ENCODE data around the gene UGT2A3. TPM values are rescaled to one million over a fixed set of nuclear protein-coding genes. Genes with fewer than 3 reads are reported as not detected.

UGT2A3 gene
- total and polyA plus RNA-seq, 10 donors: not detected

DNA sequence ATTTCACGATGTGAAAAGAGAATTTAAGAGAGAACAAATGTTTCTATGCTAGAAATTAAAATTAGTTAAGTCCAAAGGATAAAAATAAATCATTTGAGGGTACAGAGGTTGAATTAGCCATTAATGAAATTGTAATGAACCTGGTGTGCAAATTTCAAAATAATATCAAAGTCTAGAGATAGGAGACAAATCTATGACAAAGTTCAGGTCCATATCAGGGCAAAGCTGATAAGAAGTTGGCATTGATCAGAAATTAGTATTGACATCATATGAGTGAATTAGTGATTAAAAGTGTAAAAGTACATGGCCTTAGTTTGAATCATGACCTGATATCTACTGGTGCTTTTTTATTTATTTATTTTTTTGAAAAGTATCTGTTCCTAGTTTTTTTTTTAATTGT, 33.8 kb upstream of the UGT2A3 start:
- no peak overlapping the region for H3K4me3 ChIP-seq
- H3K27ac ChIP-seq: no peak overlapping the region
- intact Hi-C loops (cut with DNase I; ENCODE audit: low total_unique reads): no loop called here
- peaks cover 0 to 19% (median 10%) of the 10 kb centered on the region in 8 donors for H3K9me3 ChIP-seq
- H3K27me3 ChIP-seq (replicated peaks in 1 of 7): no peaks in the 10 kb centered on the region
- TF ChIP-seq POLR2AphosphoS5 (IDR thresholded peaks at IDR 0.05): no peak
- TF ChIP-seq, protein P1, sequence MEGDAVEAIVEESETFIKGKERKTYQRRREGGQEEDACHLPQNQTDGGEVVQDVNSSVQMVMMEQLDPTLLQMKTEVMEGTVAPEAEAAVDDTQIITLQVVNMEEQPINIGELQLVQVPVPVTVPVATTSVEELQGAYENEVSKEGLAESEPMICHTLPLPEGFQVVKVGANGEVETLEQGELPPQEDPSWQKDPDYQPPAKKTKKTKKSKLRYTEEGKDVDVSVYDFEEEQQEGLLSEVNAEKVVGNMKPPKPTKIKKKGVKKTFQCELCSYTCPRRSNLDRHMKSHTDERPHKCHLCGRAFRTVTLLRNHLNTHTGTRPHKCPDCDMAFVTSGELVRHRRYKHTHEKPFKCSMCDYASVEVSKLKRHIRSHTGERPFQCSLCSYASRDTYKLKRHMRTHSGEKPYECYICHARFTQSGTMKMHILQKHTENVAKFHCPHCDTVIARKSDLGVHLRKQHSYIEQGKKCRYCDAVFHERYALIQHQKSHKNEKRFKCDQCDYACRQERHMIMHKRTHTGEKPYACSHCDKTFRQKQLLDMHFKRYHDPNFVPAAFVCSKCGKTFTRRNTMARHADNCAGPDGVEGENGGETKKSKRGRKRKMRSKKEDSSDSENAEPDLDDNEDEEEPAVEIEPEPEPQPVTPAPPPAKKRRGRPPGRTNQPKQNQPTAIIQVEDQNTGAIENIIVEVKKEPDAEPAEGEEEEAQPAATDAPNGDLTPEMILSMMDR (IDR thresholded peaks at IDR 0.05 in 8 of 11, conservative IDR thresholded peaks at IDR 0.05 in 3 of 11): no peak
- TF ChIP-seq POLR2A (IDR thresholded peaks at IDR 0.05): no peak
- no peak for DNase-seq
- no peaks in the 10 kb centered on the region for H3K36me3 ChIP-seq
- no peaks in the 10 kb centered on the region for H3K4me1 ChIP-seq
- WGBS, 5 donors: 53 to 80% (median 71%) methylated on average over 1 of the region's 1 CpG

DNA sequence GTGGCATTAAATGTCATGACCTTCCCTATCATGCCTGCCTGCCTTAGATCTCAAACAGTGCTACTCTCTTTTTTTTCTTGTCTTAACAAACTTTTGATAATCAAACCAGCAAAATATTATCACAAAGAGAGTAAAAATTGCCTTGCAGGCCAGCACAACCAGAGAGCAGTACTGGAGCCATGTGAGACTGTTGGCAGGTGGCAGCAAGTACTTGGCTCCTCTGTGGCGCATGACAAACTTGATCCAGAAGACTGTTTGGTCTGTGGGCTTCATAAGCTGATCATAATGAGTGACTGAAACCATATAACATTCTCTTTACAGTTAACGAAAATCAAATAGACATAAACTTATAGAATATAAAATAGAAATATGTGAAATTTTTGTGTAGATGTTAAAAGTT, 33.3 kb upstream of the UGT2A3 start:
- no peak for TF ChIP-seq POLR2AphosphoS5 (IDR thresholded peaks at IDR 0.05)
- TF ChIP-seq POLR2A (IDR thresholded peaks at IDR 0.05): no peak
- TF ChIP-seq, protein P1 (IDR thresholded peaks at IDR 0.05 in 8 of 11, conservative IDR thresholded peaks at IDR 0.05 in 3 of 11): no peak
- intact Hi-C loops (cut with DNase I; ENCODE audit: low total_unique reads): no loop called here
- no peak overlapping the region for H3K4me3 ChIP-seq
- H3K9me3 ChIP-seq: peaks cover 0 to 16% (median 8%) of the 10 kb centered on the region in 8 donors
- DNase-seq: no peak
- WGBS, 5 donors: 59 to 90% (median 79%) methylated on average over 2 of the region's 2 CpGs
- no peaks in the 10 kb centered on the region for H3K27me3 ChIP-seq (replicated peaks in 1 of 7)
- no peak overlapping the region for H3K27ac ChIP-seq
- no peaks in the 10 kb centered on the region for H3K4me1 ChIP-seq
- H3K36me3 ChIP-seq: no peaks in the 10 kb centered on the region

GRCh38 chr4:68963374-68963773, 11.8 kb upstream of the UGT2A3 start:
- H3K4me3 ChIP-seq: no peak overlapping the region
- H3K4me1 ChIP-seq: no peaks in the 10 kb centered on the region
- TF ChIP-seq, protein P1 (IDR thresholded peaks at IDR 0.05 in 8 of 11, conservative IDR thresholded peaks at IDR 0.05 in 3 of 11): no peak
- TF ChIP-seq POLR2A (IDR thresholded peaks at IDR 0.05) (no peak), POLR2AphosphoS5 (IDR thresholded peaks at IDR 0.05) (no peak)
- intact Hi-C loops (cut with DNase I; ENCODE audit: low total_unique reads): no loop called here
- H3K9me3 ChIP-seq: peaks cover 0 to 10% (median 0%) of the 10 kb centered on the region in 8 donors
- H3K27ac ChIP-seq: no peak overlapping the region
- no peak for DNase-seq
- WGBS, 5 donors: 33 to 62% (median 46%) methylated on average over 2 of the region's 2 CpGs
- H3K36me3 ChIP-seq: no peaks in the 10 kb centered on the region
- H3K27me3 ChIP-seq (replicated peaks in 1 of 7): no peaks in the 10 kb centered on the region

GRCh38 chr4:68962868-68963267, 11.3 kb upstream of the UGT2A3 start:
- H3K27ac ChIP-seq: no peak overlapping the region
- WGBS, 5 donors: 59 to 79% (median 65%) methylated on average over 1 of the region's 1 CpG
- H3K9me3 ChIP-seq: peaks cover 0 to 10% (median 0%) of the 10 kb centered on the region in 8 donors
- TF ChIP-seq, protein P1 (IDR thresholded peaks at IDR 0.05 in 8 of 11, conservative IDR thresholded peaks at IDR 0.05 in 3 of 11): no peak
- TF ChIP-seq POLR2A (IDR thresholded peaks at IDR 0.05): no peak
- no peak for TF ChIP-seq POLR2AphosphoS5 (IDR thresholded peaks at IDR 0.05)
- intact Hi-C loops (cut with DNase I; ENCODE audit: low total_unique reads): no loop called here
- no peak for DNase-seq
- H3K27me3 ChIP-seq (replicated peaks in 1 of 7): no peaks in the 10 kb centered on the region
- no peaks in the 10 kb centered on the region for H3K36me3 ChIP-seq
- H3K4me1 ChIP-seq: no peaks in the 10 kb centered on the region
- H3K4me3 ChIP-seq: no peak overlapping the region
